Endodermal cell (in vitro differentiated cells): ENCODE measurements around the gene ICAM2. TPM values are rescaled to one million over a fixed set of nuclear protein-coding genes. Genes with fewer than 3 reads are reported as not detected.

ENCODE experiments used
- DNase-seq: peaks from one replicate; pipeline ENCODE4 v3.0.0-alpha.2; 2017
- H3K27ac ChIP-seq: 2 replicates; pipeline ENCODE4 v1.5.1; 2013; ENCODE audit warnings: mild to moderate bottlenecking, low read depth, low read length, moderate library complexity
- H3K27me3 ChIP-seq: 2 replicates; pipeline ENCODE4 v1.6.1; 2013; ENCODE audit warnings: mild to moderate bottlenecking, low read length, moderate library complexity; ENCODE audit not compliant: insufficient read depth, control insufficient read depth, poor library complexity, severe bottlenecking
- H3K36me3 ChIP-seq: 2 replicates; pipeline ENCODE4 v1.7.0; 2013; ENCODE audit warnings: mild to moderate bottlenecking, low read length, moderate library complexity; ENCODE audit not compliant: control insufficient read depth, insufficient read depth
- H3K4me1 ChIP-seq: one replicate; pipeline ENCODE4 v1.7.0; 2013; ENCODE audit warnings: low read length; ENCODE audit not compliant: control insufficient read depth, insufficient read depth
- H3K4me3 ChIP-seq: 2 replicates; pipeline ENCODE4 v1.5.1; 2013; ENCODE audit warnings: mild to moderate bottlenecking, low read length, moderate library complexity
- H3K9ac ChIP-seq: 2 replicates; pipeline ENCODE4 v1.6.1; 2013; ENCODE audit warnings: mild to moderate bottlenecking, low read length, moderate library complexity; ENCODE audit not compliant: poor library complexity, severe bottlenecking; ENCODE audit errors: extremely low read depth
- H3K9me3 ChIP-seq: 2 replicates; pipeline ENCODE4 v1.6.1; 2013; ENCODE audit warnings: mild to moderate bottlenecking, low read length, moderate library complexity; ENCODE audit not compliant: control insufficient read depth
- H3K27ac Mint-ChIP-seq: 2 replicates; pipeline ENCODE4 v1.8.0; 2020; ENCODE audit warnings: mixed read lengths
- H3K27me3 Mint-ChIP-seq: 2 replicates; pipeline ENCODE4 v1.8.0; 2021; ENCODE audit warnings: mild to moderate bottlenecking, mixed read lengths; ENCODE audit not compliant: insufficient read depth
- H3K36me3 Mint-ChIP-seq: 2 replicates; pipeline ENCODE4 v1.8.0; 2020; ENCODE audit warnings: low read depth, mixed read lengths
- H3K4me1 Mint-ChIP-seq: 2 replicates; pipeline ENCODE4 v1.8.0; 2020; ENCODE audit warnings: mixed read lengths
- H3K4me3 Mint-ChIP-seq: 2 replicates; pipeline ENCODE4 v1.8.0; 2020; ENCODE audit warnings: mild to moderate bottlenecking, moderate library complexity, mixed read lengths
- H3K9me3 Mint-ChIP-seq: 2 replicates; pipeline ENCODE4 v1.8.0; 2020; ENCODE audit warnings: mild to moderate bottlenecking, mixed read lengths
- WGBS, 2 experiments: methylation state at CpG; one replicate each; pipeline versions ENCODE4 v1.1.5 to v1.1.7; 2013; ENCODE audit warnings: missing lambda C conversion rate in 2 of 2, mixed read lengths in 1 of 2; ENCODE audit not compliant: insufficient coverage in 1 of 2, insufficient read length in 1 of 2; 5-methylcytosine and 5-hydroxymethylcytosine counted together
- long read RNA-seq, 4 experiments: library from polyadenylated mRNA in 2 of 4; library from RNA in 1 of 4; library from capped mRNA in 1 of 4; stranded (forward) in 3 of 4; unstranded in 1 of 4; transcript quantifications; one replicate each; pipeline ENCODE4 v2.0.0, GENCODE V29; 2020 to 2021; ENCODE audit warnings: inconsistent platforms in 1 of 4
- polyA plus RNA-seq, 2 experiments: library from polyadenylated mRNA; stranded (reverse); fragments of 50-300 nt; gene quantifications; one replicate each; pipeline ENCODE4 v1.2.3, GENCODE V29; 2013
- total RNA-seq, 2 donors: library from RNA; stranded (reverse); fragmentation: NEBNext Ultra II Directional in 1 of 2; extraction: Animal tissue kit (Norgen Biotek cat#: 25700) in 1 of 2; gene quantifications; 2 replicates in 1 of 2; 3 replicates in 1 of 2; pipeline ENCODE4 v1.2.1, GENCODE V29; 2021
- TF ChIP-seq, protein P1 (sequence below): fragments of 200-600 bp; sonication (generic); conservative IDR thresholded peaks from 2 replicates; pipeline ENCODE4 v1.5.0; 2021; ENCODE audit warnings: antibody characterized with exemption, mild to moderate bottlenecking

The ICAM2 gene
- under 1 TPM in 1 of 2 donors, not detected in 1; 0.75 TPM for total RNA-seq
- polyA plus RNA-seq (2013, experiment 1 of 2): not detected
- polyA plus RNA-seq (2013, experiment 2 of 2): not detected
- long read RNA-seq, experiment 1: 0 reads
- long read RNA-seq, experiment 2, partial matches to known transcripts: 0 of 2 reads
- long read RNA-seq, experiment 2, other reads (novel, unspliced or antisense): 0 of 2 reads
- long read RNA-seq, experiment 3, partial matches to known transcripts: 0 of 3 reads
- long read RNA-seq, experiment 3, other reads (novel, unspliced or antisense): 0 of 3 reads
- long read RNA-seq, experiment 4, partial matches to known transcripts: 0 of 1 reads
- long read RNA-seq, experiment 4, other reads (novel, unspliced or antisense): 0 of 1 reads

DNA sequence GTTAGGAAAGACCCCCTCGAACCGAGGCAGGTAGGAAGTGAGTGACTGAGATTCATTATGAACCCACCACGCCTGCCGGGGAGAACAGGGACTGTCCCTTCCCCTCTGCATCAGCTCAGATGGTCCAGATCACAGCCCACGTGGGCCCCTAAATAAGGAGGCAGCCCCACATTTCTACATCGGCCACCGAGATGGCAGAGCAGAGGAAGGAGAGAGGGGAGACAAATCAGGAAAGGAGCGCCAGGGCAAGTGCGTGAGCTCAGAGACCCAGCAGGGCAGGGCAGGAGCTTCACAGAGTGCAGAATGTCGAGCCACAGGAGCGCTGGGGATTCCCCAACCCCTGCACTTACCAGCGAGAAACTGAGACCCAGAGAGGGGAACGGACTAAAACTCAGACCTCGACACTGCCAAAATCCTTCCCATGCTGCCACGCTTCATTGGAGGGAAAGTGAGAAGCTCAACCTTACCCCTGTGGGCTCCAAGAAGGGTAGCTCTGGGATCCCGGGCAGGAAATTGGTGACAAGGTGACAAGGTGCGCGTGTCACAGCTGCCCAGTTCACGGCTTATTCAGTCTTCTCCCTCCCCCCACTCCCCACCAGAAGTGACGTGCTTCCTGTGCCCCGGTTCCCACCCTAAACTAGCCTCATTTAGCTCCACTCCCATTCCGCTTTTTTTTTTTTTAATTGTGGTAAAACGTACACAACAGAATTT lies at the start of gene ICAM2:
Gene ICAM2, minus strand, starts transcription at position 578 of the 711 bp plus-strand sequence. CDS start 13,942 bp downstream, outside the sequence.
- DNase-seq: peak; percentile 56
- H3K9me3 Mint-ChIP-seq: no peaks in the 10 kb centered on the region
- 57 to 60% methylated on average over 10 to 23 of the region's 23 CpGs for WGBS, 2 experiments
- Histone ChIP-seq H3K27ac (no peak within 1 kb of the TSS), H3K4me3 (no peak within 1 kb of the TSS), H3K9ac (no peak within 1 kb of the TSS), H3K27me3 (no peaks in the 10 kb centered on the region), H3K36me3 (no peaks in the 10 kb centered on the region), H3K4me1 (no peaks in the 10 kb centered on the region), H3K9me3 (no peaks in the 10 kb centered on the region)
- no peaks in the 10 kb centered on the region for H3K36me3 Mint-ChIP-seq
- no peak within 1 kb of the TSS for H3K27ac Mint-ChIP-seq
- H3K4me3 Mint-ChIP-seq: peak within 1 kb of the TSS; percentile 48
- peaks cover 6% of the 10 kb centered on the region for H3K4me1 Mint-ChIP-seq
- TF ChIP-seq, protein P1, sequence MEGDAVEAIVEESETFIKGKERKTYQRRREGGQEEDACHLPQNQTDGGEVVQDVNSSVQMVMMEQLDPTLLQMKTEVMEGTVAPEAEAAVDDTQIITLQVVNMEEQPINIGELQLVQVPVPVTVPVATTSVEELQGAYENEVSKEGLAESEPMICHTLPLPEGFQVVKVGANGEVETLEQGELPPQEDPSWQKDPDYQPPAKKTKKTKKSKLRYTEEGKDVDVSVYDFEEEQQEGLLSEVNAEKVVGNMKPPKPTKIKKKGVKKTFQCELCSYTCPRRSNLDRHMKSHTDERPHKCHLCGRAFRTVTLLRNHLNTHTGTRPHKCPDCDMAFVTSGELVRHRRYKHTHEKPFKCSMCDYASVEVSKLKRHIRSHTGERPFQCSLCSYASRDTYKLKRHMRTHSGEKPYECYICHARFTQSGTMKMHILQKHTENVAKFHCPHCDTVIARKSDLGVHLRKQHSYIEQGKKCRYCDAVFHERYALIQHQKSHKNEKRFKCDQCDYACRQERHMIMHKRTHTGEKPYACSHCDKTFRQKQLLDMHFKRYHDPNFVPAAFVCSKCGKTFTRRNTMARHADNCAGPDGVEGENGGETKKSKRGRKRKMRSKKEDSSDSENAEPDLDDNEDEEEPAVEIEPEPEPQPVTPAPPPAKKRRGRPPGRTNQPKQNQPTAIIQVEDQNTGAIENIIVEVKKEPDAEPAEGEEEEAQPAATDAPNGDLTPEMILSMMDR: peak; percentile 33
- H3K27me3 Mint-ChIP-seq: peaks cover 13% of the 10 kb centered on the region

DNA sequence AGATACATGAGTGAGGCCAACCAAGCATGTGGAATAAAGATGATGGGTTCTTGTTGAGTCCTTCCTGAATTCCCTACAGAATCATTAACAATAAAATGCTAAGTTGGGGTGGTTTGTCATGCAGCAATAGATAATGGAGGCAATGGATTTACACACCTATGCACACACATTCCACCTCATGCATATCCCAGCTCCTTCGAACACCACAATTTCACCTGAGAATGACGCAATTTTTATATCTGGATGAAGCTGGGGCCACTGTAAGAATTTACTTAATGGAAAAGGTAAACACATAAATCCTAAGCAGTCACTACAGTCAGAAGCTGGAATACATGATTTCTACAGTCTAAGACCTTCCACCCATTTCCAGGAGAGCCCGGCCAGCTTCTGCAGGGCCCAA lies 49.8 kb upstream of the ICAM2 start:
- peaks cover 15% of the 10 kb centered on the region for H3K36me3 ChIP-seq
- peaks cover 17% of the 10 kb centered on the region for H3K9me3 Mint-ChIP-seq
- H3K4me3 ChIP-seq: no peak overlapping the region
- WGBS, 2 experiments: 95 to 97% methylated on average over 2 to 3 of the region's 3 CpGs
- H3K9ac ChIP-seq: no peak overlapping the region
- no peaks in the 10 kb centered on the region for H3K4me1 Mint-ChIP-seq
- H3K27me3 Mint-ChIP-seq: no peaks in the 10 kb centered on the region
- TF ChIP-seq, protein P1: no peak
- H3K36me3 Mint-ChIP-seq: peaks cover 61% of the 10 kb centered on the region
- peaks cover 17% of the 10 kb centered on the region for H3K9me3 ChIP-seq
- no peak overlapping the region for H3K27ac ChIP-seq
- H3K4me1 ChIP-seq: no peaks in the 10 kb centered on the region
- H3K27ac Mint-ChIP-seq: no peak overlapping the region
- no peak overlapping the region for H3K4me3 Mint-ChIP-seq
- no peak for DNase-seq
- H3K27me3 ChIP-seq: no peaks in the 10 kb centered on the region

DNA sequence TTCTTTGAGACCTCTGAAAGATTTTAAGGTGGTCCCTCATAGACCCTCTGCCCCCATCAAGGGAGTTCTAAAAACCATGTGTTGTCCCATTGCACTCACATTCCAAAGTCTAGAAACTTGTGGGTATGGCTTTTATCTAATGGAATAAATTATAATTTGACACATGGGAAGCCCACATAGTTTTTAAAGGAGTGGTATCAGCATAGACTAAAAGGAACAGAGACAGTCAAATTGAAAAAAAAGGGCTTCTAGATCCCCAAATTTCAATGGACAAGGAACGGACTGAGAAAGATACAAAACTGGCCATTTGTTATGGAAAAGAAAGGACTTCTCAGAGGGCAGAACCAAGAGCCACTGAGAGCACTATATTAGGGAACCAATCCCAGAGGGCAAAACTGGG lies 48.7 kb upstream of the ICAM2 start:
- peaks cover 17% of the 10 kb centered on the region for H3K9me3 ChIP-seq
- Mint-ChIP-seq H3K4me1 (peaks cover 1% of the 10 kb centered on the region), H3K4me3 (no peak overlapping the region), H3K36me3 (peaks cover 59% of the 10 kb centered on the region), H3K9me3 (peaks cover 17% of the 10 kb centered on the region), H3K27me3 (no peaks in the 10 kb centered on the region), H3K27ac (no peak overlapping the region)
- H3K4me3 ChIP-seq: no peak overlapping the region
- DNase-seq: no peak
- H3K36me3 ChIP-seq: peaks cover 15% of the 10 kb centered on the region
- TF ChIP-seq, protein P1: no peak
- H3K4me1 ChIP-seq: no peaks in the 10 kb centered on the region
- WGBS, 2 experiments: 85 to 100% methylated on average over 1 of the region's 1 CpG
- no peaks in the 10 kb centered on the region for H3K27me3 ChIP-seq
- H3K9ac ChIP-seq: no peak overlapping the region
- H3K27ac ChIP-seq: no peak overlapping the region
